Activated CD4-positive, alpha-beta T cell treated with anti-CD3 and anti-CD28 coated beads for 4 hours (primary cell): ENCODE results near the gene PRKCE.

ENCODE experiments used
- DNase-seq, 2 donors: peaks; one replicate each; pipeline ENCODE4 v3.0.0-alpha.2; 2020

PRKCE gene

DNA sequence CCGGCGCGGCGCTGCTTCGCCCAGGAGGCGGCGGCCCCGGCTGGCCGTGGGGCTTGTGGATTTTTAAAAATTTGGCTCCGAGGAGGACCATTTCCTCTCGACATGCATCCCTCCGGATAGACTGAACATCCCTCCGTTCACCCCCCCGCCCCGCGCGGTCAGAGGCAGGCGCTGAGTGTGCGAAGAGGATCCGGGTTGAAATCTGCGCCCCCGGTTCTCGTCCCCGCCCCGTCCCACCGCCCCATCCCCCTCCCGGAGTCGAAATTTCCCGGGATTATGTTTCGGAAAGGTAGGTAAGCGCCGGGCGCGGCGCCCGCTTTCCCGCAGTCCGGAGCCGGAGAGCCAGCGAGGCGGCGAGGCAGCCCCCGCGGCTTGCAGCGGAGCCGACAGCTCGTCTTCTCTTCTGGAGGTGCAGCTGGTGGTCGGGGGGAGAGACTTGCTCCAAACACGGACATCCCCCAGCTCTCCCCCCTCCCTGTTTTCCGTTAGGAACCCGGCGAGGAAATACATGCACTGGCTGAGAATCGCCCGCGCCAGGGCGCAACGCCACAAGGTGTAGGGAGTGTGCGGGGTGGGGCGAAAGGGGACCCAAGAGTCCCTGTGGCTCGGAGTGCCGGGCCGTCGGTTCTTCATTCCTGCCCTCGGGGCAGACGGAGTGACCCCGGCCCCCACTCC is at the start of gene PRKCE:
TSS of gene PRKCE (plus strand) at position 261 of the 675 bp plus-strand sequence.
- peak; percentile 55 for DNase-seq

DNA sequence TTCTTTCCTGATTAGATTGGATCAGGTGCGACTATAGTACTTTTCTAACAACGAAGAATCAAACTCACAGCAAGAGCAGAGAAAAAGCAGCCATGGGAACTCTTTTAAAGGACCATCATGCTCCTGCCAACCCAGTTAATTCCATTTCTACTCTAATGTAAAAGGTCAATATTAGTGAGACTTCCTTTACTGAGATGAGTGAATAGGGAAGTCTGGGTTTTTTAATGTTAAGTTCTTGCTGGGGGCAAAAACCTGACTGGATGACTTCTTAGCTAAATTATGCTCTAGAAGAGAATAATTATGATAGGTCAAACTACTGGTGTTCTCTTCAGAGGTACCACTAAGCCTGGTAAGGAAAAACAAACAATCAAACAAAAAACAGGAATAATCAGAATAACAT is 48.9 kb upstream of the PRKCE start:
- DNase-seq, result no peak

DNA sequence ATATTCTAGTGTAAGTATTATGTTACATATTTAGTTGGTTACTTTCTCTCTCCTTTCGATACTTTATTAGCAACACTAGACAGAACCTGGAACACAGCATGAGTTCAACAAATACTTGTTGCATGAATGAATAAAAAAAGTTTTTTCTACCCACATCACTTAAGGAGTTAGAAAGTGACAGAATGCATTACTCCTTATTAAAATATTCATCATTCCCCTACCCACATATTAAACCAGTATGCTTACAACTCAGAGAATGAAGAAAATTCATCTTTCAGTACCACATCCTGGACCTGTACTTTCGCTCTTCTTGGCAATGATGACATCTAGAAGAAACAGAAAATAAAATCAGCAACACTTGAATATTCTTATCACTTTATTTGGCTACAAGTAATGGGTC is 46.4 kb upstream of the PRKCE start:
- DNase-seq, result no peak

DNA sequence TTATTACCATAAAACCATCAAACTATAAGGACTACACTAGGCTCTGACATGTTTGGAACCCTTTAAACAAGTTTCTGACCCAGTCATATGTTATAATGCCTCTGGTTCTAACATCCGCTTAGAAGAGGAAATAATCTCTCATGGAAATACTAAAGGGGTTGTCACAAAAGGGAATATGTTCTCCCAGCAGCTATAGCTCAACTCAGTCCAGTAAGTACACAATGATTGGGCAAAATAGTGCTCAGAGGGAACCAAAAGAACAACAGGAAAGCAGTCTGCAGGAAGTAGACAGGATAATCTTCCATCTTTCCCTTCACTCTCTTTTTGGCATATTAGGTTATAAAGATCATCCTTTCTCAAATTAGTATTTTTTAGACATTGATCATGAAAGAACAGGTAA is 44.7 kb upstream of the PRKCE start:
- no peak for DNase-seq

DNA sequence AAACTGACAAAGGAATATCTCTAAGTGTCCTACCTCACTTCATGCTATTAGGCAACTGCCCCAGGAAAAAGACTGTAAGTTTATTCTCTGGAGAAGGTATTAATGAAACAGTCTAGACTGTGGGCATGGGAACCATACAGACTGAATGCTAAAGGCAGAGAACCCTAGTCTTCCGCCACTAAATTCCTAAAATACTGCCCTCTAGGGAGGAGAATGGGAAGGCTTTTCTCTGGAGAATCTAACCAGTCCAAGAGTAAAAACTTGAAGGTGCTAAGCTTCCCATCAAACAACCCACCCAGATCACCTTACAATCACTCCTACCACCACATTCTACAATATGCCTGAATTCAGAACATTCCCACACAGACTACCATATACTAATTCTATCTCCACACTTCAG is 43.8 kb upstream of the PRKCE start:
- DNase-seq, result no peak

DNA sequence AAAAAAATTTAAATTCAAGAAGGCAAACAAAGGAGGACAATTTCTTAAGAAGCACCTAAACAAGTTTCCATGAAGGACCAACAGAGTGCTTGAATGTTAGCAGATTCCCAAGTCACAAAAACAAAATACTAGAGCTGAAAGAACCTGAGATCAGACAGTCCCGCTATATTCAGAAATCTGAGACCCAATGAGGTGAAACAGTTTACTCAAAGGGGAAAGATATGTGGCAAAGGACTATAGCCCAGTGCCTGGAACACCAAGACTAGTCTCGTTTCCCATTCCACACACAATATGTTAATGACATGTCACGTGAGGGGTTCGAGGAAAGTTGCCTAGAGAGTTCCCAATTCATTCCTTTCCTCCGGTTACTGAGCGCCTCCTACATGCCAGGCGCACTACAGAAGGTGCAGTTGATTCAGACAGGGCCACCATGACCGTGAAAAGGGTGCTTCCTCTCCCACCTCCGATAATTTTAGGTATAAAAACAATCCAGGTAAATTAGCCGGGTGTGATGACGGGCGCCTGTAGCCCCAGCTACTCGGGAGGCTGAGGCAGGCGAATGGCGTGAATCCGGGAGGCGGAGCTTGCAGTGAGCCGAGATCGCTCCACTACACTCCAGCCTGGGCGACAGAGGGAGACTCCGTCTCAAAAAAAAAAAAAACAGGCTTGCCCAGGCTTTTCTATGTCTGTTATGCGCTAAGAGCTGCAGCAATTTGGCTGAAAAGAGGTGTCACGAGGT is 41.0 kb upstream of the PRKCE start:
- DNase-seq, result peak; percentile 15 to 29

DNA sequence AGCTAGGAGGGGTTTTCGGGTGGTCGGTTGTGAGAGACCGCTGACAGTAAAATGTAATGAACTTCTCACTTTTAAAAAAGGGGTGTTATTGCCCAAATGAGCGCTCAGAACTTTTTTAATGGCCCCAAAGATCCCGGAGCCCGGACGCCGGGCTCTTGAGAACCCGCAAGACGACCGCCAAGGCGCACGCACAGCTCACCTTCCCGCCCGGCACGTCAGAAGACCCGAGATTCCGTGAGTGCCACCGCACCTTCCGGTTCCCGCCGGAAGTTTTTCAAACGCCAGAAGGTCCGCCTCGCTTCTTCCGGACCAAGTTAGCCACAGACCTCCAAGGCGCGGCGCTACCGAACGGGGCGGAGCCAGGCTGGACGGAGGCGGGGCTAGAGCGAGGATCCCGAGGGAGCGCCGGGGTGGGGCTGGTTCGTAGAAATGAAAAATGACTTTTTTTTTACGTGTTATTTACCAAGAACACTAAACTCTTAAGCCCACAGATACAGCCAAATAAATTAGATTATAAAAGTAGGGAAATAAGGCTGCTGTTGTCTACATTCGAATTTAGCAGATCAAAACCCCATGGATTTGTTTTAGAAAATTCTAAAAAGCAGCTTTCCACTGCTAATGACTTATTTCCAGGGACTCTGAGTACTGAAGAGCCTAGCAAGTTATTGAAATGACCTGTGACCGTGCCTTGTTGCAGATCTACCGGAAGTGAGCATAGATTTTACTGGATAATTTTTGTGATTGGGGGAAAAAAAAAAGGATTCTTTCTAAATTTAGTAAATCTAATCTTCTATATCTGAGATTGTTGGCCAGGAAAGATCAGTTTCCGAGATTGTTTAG is 40.2 kb upstream of the PRKCE start, which contains the start of gene SRBD1:
TSS of gene SRBD1 (minus strand) at position 248 of the 840 bp plus-strand sequence. CDS start 5,826 bp downstream, outside the sequence.
- DNase-seq, result peak; percentile 81 to 85

DNA sequence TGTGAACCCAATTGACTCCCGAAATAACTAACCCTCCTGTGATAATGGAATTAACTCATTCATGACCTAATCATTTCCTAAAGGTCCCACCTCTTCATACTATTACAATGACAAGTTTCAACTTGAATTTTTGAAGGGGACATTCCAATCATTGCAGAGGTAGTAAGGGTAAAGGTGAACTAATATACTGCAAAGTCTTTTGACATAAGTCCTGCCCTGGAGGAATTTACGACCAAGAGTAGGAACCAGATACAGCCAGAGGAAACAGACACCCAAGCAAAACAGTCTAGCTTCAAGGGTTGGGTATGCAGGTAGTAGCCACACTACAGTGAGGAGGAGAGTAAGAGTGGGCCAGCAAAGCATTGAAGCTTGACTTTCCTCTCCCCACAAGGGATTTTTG is 39.2 kb upstream of the PRKCE start:
- no peak for DNase-seq

DNA sequence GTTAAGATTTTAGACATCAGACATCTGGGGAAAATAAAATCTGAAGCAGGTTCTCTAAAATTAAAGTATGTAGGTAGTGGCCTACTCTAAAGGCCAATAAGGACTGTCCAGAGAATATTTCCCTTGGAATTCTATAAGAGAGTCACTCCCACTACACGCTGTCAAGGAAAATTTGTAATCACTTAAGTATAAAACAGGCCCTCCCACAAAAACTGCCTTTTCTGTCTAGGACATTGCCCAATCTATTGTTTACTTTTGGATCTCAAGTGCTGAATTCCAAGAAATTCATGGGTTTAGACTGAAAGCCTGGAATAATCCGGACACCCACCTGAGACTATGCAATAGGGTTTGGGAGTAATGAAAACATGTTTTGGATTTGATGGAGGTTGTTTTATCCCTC is 38.7 kb upstream of the PRKCE start:
- DNase-seq, result no peak

DNA sequence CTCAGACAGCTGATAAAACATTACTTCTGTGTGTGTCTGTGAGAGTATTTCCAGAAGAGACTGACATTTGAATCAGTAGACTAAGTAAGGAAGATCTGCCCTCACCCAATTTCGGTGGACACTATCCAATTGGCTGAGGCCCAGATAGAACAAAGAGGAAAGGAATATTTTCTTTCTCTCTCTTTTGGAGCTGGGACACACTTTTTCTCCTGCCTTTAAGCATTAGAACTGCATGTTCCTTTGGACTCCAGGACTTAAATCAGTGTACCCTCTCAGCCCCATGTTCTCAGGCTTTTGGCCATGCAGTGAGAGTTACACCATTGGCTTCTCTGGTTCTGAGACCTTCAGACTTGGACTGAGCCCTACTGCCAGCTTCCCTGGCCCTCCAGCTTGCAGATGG is 37.1 kb upstream of the PRKCE start:
- no peak for DNase-seq

DNA sequence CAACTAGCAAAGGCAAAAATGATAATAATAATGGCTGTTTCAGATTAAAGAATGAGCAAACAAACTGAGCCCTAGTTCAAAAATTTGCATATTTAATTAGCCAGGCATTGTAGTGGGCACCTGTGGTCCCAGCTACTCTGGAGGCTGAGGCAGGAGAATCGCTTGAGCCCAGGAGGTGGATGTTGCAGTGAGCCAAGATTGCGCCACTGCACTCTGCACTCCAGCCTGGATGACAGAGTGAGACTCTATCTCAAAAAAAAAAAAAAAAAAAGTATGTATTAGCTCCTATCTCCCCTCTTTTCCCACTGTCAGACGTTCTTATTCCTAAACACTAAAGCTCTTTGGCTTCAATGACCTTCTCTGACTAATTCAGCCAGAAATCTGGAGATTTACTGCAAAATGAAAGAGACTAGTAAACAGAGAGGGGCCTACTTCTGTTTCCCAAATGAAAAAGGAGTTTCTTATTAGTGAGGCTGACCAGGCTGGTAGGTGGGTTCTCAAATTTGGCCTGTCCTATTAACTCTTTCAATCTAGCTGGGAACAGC is 36.5 kb upstream of the PRKCE start:
- no peak for DNase-seq

DNA sequence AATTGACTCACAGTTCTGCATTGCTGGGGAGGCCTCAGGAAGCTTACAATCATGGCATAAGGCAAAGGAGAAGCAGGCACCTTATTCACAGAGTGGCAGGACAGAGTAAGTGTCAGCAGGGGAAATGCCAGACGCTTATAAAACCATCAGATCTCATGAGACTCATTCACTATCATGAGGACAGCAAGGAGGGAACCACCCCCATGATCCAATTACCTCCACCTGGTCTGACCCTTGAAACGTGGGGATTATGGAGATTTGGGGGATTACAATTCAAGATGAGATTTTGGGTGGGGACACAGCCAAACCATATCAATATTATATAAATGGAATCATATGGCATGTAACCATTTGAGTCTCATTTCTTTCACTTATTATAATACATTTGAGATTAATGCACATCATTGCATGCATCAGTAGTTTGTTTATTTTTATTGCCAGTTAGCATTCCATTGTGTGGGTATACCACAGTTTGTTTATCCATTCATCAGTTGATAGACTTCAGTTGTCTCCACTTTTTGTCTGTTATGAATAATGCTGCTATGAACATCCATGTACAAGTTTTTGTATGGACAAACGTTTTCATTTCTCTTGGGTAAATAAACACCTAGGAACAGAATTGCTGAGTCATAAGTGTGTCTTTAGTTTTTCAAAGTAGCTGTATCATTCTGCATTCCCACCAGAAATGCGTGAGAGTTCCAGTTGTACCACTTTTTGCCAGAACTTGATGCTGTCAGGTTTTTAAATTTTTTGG is 34.6 kb upstream of the PRKCE start:
- no peak for DNase-seq

DNA sequence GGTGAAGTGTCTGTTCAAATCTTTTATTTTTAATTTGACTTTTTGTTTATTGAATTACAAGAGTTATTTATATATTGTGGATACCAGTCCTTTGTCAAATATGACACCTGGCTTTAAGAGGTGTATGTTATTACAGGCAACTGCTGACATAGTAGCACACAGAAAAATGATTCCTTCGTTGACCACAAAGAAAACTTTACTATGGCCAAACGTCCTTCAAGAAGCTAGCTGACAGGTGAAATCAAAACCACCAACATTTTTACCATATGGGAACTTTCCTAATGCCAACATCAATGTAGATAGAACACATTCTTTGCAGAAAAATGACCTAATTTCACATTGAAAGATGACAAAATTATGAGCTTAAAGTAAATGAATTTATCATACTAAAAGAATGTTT is 34.0 kb upstream of the PRKCE start:
- DNase-seq, result no peak

DNA sequence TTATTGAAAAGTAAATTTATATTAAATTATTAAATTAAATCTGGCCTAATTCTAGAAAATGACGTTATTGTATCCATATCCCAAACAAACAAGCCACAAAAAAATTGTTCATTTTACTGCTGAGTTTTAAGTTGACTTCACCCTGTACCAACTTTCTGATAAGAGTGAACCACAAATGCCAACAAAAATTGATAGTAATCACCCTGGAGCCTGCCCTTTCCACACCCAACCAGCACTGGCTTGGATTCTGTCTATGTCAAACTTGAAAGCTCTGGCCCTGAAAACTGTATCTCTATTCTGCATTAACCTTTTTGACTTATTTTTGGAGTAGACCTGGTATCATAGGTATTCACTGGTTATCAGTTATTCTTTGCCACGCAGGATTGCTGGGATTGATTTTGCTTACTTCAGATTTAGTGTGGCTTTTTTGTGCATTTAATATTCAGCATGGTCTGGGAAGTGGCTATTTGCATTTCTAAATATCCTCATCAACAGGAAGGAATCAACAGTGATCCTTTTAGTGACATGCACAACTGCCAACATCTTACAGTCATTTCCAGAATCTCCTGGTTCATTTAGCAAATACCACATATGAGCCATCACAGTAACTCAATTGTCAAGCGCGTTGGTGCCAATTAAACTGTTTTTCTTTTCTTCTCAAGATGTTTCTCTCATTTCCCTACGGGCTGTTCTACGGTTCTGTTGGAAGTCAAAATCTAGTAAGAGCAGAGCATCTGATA is 29.0 kb upstream of the PRKCE start:
- DNase-seq, result no peak

DNA sequence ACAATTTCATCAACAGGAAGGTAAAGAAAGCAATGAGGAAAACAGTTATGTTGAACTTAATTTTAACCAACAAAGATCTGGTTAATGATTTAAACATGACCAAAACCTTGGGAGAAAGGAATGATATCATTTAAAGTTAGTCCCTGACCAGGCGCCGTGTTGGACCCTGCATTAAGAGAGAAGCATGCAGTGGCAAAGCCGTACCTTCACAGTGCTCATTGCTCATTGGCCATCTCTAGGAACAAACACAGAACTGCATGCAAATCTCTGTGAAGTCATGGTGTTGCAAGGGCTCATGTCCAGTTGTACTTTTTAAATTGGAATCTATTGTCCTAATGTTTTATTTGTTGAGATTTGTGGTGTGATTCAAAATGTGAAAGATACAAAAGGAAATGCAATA is 28.4 kb upstream of the PRKCE start:
- no peak for DNase-seq

DNA sequence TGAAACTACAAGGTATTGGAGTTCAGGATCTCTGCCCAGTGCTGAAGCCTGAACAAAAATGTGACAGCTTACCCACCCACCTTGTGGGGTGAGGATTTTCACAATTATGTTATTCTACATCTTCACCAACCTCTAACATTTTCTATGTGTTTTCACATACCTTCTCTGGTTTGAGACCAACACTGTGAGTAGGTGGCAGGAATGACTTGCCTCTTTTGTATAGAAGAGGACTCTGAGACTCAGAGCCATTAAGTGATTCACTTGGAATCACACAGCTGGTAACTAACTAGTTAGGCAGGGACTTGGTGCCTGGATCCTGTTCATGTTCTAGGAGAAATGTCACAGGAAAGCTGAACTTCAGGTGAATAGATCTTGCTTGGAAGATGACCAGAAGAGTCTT is 25.7 kb upstream of the PRKCE start:
- no peak for DNase-seq

DNA sequence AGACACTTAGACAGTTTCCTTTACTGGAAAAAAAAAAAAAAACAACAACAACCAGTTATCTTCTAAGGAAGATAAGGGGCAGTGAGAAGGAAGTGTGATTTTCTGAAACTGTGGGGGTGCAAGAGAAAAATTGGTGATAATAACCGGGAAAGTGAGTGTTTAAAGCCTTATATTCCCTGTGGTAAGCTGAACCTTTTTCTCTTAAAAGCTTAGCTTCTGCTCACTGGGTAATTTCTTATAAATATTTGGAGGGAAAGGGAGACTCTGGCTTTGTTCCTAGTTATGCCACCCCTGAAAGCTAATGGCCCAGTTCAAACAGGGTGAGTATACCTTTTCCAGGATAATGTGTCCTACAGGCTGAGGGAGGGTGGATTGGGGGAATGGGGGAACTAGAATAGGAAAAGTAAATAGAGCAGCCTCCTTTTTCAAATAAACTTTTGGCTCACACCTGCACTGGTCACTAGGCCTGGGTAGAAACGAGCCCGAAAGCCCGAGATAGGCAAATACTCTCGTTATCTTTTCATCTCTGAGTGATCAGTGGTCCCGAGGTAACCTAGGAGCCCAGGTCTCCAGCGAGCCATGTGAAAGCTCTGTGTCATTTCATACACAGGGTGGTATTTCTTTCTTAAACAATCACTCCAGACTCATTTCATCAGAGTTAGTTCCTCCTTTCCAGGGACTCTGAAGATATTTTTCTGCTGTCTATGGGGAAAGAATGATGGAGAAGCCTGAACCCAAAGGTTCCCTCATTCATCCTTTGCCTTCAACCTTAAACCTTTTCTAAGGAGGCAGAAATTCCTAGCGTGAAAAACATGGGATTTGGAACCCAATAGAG is 24.9 kb upstream of the PRKCE start:
- DNase-seq, result no peak

DNA sequence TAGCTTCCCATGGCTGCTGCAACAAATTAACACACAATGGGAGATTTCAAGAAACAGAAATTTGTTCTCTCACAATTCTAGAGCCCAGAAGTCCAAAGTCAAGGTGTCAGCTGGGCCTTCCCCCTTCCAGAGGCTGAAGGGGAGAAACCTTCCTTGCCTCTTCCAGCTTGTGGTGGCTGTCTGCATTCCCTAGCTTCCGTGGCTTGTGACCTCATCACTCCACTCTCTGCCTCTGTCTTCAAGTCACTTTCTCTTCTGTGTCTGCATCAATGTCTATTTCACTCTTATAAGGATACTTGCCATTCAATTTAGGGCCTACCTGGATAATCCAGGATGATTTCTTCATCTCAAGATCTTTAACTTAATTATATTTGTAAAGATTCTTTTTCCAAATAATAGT is 23.6 kb upstream of the PRKCE start:
- no peak for DNase-seq

DNA sequence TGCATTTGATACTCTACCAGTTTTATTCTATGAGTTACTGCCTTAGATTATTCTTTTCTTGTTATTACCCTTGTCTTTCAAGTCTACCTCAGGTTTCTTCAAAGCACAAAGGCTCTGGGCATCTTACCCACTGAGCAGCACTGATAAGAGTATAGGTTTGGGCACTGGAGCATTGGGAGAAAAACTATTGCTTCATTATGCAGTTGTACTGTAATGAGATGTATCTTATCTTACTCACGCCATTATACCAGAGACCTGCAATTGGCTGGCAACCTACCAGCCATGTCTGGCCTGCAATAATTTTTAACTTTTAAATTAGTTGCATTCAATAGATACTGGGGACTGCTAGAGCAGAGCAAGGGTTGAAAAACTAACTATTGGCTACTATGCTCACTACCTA is 21.5 kb upstream of the PRKCE start:
- DNase-seq, result no peak

DNA sequence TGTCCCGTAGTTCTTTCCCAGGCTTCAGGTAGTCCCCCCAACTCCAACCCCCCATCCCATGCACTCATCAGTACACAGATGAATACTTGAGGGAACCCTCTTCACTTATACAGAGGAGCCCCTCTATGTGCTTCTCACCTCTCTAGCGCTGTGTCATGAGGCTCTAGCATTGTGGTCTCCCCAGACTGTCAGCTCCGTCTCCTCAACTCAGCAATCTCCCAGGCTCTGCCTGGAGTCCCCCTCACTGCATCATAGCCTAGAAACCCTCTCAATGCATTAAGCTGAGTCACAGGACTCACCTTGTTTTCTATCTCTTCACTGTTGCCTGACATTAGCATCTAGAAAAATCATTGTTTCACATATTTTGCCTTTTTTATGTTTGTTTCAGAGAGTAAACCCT is 20.2 kb upstream of the PRKCE start:
- no peak for DNase-seq

DNA sequence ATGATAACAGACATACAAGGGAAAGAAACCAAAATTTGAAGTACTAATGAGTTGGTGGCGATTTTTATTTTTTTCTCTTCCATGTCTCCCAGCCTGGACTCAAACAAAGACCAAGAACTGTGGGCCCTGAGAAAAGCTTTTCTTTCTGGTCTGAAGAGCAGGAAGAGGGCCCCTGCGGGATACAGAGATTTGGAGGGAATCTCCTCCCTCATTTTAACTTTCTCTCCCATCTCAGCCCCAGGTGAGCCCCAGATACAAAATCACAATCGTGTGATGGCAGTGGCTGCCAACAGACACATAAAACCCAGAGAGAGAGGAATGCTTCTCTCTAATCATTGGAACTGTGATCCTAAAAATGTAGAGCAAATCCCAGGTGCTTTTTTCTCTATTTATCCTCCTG is 19.5 kb upstream of the PRKCE start:
- no peak for DNase-seq
